GM23338 (cell line): ENCODE data around the gene DOK7. TPM values are rescaled to one million over a fixed set of nuclear protein-coding genes. Genes with fewer than 3 reads are reported as not detected.
A peak's percentile ranks its signal among the peaks of the same experiment; 100 is the strongest.

ENCODE experiments used
- ATAC-seq: fragments of 200-7000 bp; cut with Tn5 transposase; 3 replicates; pipeline ENCODE4 v1.9.1; 2020
- DNase-seq: peaks from one replicate; pipeline ENCODE4 v3.0.0-alpha.2; 2015; ENCODE audit warnings: low spot score
- H2AFZ ChIP-seq: fragments of 200-600 bp; sonication (generic); 2 replicates; pipeline ENCODE4 v1.8.0; 2016; ENCODE audit warnings: antibody characterized with exemption, mild to moderate bottlenecking, moderate library complexity
- H3F3A ChIP-seq: fragments of 200-600 bp; sonication (generic); replicated peaks from 2 replicates; pipeline ENCODE4 v1.8.0; 2017; ENCODE audit warnings: antibody characterized with exemption, mixed run types, low read depth
- H3K27ac ChIP-seq: fragments of 200-600 bp; sonication (generic); 2 replicates; pipeline ENCODE4 v1.6.1; 2016; ENCODE audit warnings: low read depth
- H3K27me3 ChIP-seq: fragments of 200-600 bp; sonication (generic); 2 replicates; pipeline ENCODE4 v1.8.0; 2016; ENCODE audit warnings: mild to moderate bottlenecking, mixed run types, moderate library complexity; ENCODE audit not compliant: insufficient read depth
- H3K36me3 ChIP-seq: fragments of 200-600 bp; sonication (generic); 2 replicates; pipeline ENCODE4 v1.8.0; 2016; ENCODE audit warnings: mild to moderate bottlenecking; ENCODE audit not compliant: insufficient read depth
- H3K4me1 ChIP-seq: fragments of 200-600 bp; sonication (generic); 2 replicates; pipeline ENCODE4 v1.8.0; 2016; ENCODE audit warnings: mild to moderate bottlenecking, moderate library complexity; ENCODE audit not compliant: insufficient read depth
- H3K4me2 ChIP-seq: fragments of 200-600 bp; sonication (generic); 2 replicates; pipeline ENCODE4 v1.7.1; 2017; ENCODE audit warnings: mixed run types
- H3K4me3 ChIP-seq: fragments of 200-600 bp; sonication (generic); 2 replicates; pipeline ENCODE4 v1.6.1; 2016; ENCODE audit warnings: mixed run types
- H3K79me2 ChIP-seq: fragments of 200-600 bp; sonication (generic); replicated peaks from 2 replicates; pipeline ENCODE4 v1.8.0; 2017; ENCODE audit warnings: mild to moderate bottlenecking; ENCODE audit not compliant: insufficient read depth
- H3K9me2 ChIP-seq: fragments of 200-600 bp; sonication (generic); 2 replicates; pipeline ENCODE4 v1.8.0; 2017; ENCODE audit not compliant: insufficient read depth
- H4K20me1 ChIP-seq: fragments of 200-600 bp; sonication (generic); replicated peaks from 2 replicates; pipeline ENCODE4 v1.8.0; 2017; ENCODE audit warnings: mild to moderate bottlenecking; ENCODE audit not compliant: insufficient read depth
- H3K27ac Mint-ChIP-seq: 2 replicates; pipeline ENCODE4 v1.8.0; 2020; ENCODE audit warnings: inconsistent platforms, mild to moderate bottlenecking, moderate library complexity, mixed read lengths
- H3K27me3 Mint-ChIP-seq: 3 replicates; pipeline ENCODE4 v1.8.0; 2022; ENCODE audit warnings: low read depth, mild to moderate bottlenecking, moderate library complexity, mixed read lengths, inconsistent platforms; ENCODE audit not compliant: insufficient read depth, poor library complexity
- H3K36me3 Mint-ChIP-seq: 3 replicates; pipeline ENCODE4 v1.8.0; 2021; ENCODE audit warnings: low read depth, mild to moderate bottlenecking, inconsistent platforms, moderate library complexity, mixed read lengths
- H3K4me1 Mint-ChIP-seq: 3 replicates; pipeline ENCODE4 v1.8.0; 2020; ENCODE audit warnings: mild to moderate bottlenecking, inconsistent platforms, mixed read lengths
- H3K4me3 Mint-ChIP-seq: 3 replicates; pipeline ENCODE4 v1.8.0; 2021; ENCODE audit warnings: moderate library complexity, mild to moderate bottlenecking, inconsistent platforms, mixed read lengths
- H3K9me3 Mint-ChIP-seq: 3 replicates; pipeline ENCODE4 v1.8.0; 2020; ENCODE audit warnings: moderate library complexity, mild to moderate bottlenecking, inconsistent platforms, mixed read lengths
- CREB1 ChIP-seq: fragments of 250-450 bp; sonication (Bioruptor Pico); IDR thresholded peaks from 2 replicates; pipeline ENCODE4 v1.5.0; 2020; ENCODE audit warnings: low read depth, mild to moderate bottlenecking, moderate library complexity
- EZH2phosphoT487 ChIP-seq: fragments of 200-600 bp; sonication (generic); IDR thresholded peaks from one replicate; pipeline ENCODE4 v1.8.1; 2018; ENCODE audit warnings: antibody characterized with exemption; ENCODE audit not compliant: unreplicated experiment
- JUNB ChIP-seq: IDR thresholded peaks from one replicate; pipeline ENCODE4 v1.6.1; 2016; ENCODE audit warnings: antibody characterized with exemption; ENCODE audit not compliant: unreplicated experiment
- NANOG ChIP-seq: IDR thresholded peaks from 2 replicates; pipeline ENCODE4 v1.6.1; 2016; ENCODE audit warnings: antibody characterized with exemption, borderline replicate concordance
- POLR2AphosphoS5 ChIP-seq: IDR thresholded peaks from 2 replicates; pipeline ENCODE4 v1.6.1; 2016; ENCODE audit warnings: antibody characterized with exemption, low read depth
- STAT1 ChIP-seq: IDR thresholded peaks from one replicate; pipeline ENCODE4 v1.6.1; 2016; ENCODE audit warnings: antibody characterized with exemption; ENCODE audit not compliant: unreplicated experiment
- ZNF114 ChIP-seq: fragments of 250-450 bp; sonication (Bioruptor Pico); IDR thresholded peaks from 2 replicates; pipeline ENCODE4 v1.5.0; 2020; ENCODE audit warnings: mild to moderate bottlenecking, moderate library complexity
- ZNF331 ChIP-seq: fragments of 250-450 bp; sonication (Bioruptor Pico); IDR thresholded peaks from 2 replicates; pipeline ENCODE4 v1.5.0; 2020; ENCODE audit warnings: low read depth, mild to moderate bottlenecking, moderate library complexity
- polyA plus RNA-seq: library from polyadenylated mRNA; unstranded; fragments of >200 nt; fragmentation: Nextera tagmentation; extraction: Ambion mirVana; gene quantifications from 2 replicates; pipeline ENCODE4 v1.2.1, GENCODE V29; 2016
- total RNA-seq: library from RNA; depleted of rRNA; stranded (reverse); fragments of >200 nt; shearing (Covaris generic); gene quantifications from 2 replicates; pipeline ENCODE4 v1.2.3, GENCODE V29; 2014
- TF ChIP-seq, protein P1 (sequence below): IDR thresholded peaks from one replicate; pipeline ENCODE4 v1.6.1; 2018; ENCODE audit warnings: antibody characterized with exemption; ENCODE audit not compliant: unreplicated experiment
- TF ChIP-seq, protein P2 (sequence below), 2 experiments: fragments of 200-600 bp in 1 of 2; sonication (generic) in 1 of 2; conservative IDR thresholded peaks; 2 replicates each; pipeline versions ENCODE4 v1.5.1 to v1.6.1; 2016 to 2017; ENCODE audit warnings: antibody characterized with exemption in 2 of 2, low read depth in 2 of 2, mild to moderate bottlenecking in 2 of 2, moderate library complexity in 1 of 2
- TF ChIP-seq, protein P3 (sequence below): fragments of 250-450 bp; sonication (Bioruptor Pico); IDR thresholded peaks from 2 replicates; pipeline ENCODE4 v1.5.0; 2020; ENCODE audit warnings: mild to moderate bottlenecking, moderate library complexity
- TF ChIP-seq, protein P4 (sequence below): IDR thresholded peaks from 2 replicates; pipeline ENCODE4 v1.6.1; 2016; ENCODE audit warnings: antibody characterized with exemption

DOK7 gene
- total and polyA plus RNA-seq, 2 experiments from 2014 or later = 0.34 to 0.52 TPM

DNA sequence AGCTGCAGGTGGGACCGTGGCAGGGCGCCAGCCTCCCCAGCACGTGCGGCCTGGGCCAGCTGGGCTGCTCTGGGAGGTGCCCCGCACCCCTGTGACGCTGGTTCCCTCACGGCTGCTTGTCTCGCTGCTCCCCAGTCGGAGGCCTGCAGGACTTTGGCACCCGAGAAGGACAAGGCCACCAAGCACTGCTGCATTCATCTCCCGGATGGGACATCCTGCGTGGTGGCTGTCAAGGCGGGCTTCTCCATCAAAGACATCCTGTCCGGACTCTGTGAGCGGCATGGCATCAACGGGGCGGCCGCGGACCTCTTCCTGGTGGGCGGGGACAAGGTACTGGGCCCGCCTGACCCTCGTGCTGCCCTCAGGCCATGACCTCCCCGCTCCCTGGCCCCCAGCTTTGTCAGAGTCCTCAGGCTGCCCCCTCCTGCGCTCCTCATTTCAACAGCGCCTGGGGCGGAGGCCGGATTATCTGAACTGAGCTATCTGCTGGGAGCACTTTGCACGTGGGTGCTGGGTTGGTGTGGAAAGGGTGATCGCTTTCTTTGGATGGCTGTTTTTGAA, 40.8 kb upstream of the DOK7 start (continued):
- TF ChIP-seq ZNF331 (CRISPR knock-in tag) (no peak), CREB1 (CRISPR knock-in tag) (no peak)
- TF ChIP-seq, protein P1, sequence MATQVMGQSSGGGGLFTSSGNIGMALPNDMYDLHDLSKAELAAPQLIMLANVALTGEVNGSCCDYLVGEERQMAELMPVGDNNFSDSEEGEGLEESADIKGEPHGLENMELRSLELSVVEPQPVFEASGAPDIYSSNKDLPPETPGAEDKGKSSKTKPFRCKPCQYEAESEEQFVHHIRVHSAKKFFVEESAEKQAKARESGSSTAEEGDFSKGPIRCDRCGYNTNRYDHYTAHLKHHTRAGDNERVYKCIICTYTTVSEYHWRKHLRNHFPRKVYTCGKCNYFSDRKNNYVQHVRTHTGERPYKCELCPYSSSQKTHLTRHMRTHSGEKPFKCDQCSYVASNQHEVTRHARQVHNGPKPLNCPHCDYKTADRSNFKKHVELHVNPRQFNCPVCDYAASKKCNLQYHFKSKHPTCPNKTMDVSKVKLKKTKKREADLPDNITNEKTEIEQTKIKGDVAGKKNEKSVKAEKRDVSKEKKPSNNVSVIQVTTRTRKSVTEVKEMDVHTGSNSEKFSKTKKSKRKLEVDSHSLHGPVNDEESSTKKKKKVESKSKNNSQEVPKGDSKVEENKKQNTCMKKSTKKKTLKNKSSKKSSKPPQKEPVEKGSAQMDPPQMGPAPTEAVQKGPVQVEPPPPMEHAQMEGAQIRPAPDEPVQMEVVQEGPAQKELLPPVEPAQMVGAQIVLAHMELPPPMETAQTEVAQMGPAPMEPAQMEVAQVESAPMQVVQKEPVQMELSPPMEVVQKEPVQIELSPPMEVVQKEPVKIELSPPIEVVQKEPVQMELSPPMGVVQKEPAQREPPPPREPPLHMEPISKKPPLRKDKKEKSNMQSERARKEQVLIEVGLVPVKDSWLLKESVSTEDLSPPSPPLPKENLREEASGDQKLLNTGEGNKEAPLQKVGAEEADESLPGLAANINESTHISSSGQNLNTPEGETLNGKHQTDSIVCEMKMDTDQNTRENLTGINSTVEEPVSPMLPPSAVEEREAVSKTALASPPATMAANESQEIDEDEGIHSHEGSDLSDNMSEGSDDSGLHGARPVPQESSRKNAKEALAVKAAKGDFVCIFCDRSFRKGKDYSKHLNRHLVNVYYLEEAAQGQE = no peak

DNA sequence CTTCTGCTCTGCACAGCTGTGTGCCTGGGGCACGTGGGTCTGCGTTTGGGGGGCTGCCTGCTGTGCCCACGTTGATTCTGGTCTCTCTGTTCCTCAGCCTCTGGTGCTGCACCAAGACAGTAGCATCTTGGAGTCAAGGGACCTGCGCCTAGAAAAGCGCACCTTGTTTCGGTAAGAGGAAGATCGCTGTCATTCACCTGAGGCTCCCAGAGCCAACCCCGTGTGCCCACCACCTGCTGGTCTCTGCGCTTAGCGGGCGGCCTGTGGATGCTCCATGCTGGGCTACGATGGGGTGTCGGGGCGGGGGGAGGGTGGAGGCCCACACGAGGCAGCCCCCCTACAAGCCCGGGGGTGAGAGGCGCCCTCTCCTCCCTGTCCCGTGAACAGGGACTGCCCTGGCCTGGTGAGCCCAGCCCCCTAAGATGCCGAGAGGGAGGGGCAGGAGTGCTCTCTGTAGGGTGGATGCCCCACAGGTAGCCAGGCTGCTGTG, 40.3 kb upstream of the DOK7 start:
- Histone ChIP-seq H4K20me1 (no peaks in the 10 kb centered on the region), H3K4me3 (no peak overlapping the region), H3K4me1 (no peaks in the 10 kb centered on the region), H3K9me2 (no peaks in the 10 kb centered on the region), H3F3A (no peaks in the 10 kb centered on the region), H3K27me3 (no peaks in the 10 kb centered on the region), H3K27ac (no peak overlapping the region), H3K79me2 (no peaks in the 10 kb centered on the region), H2AFZ (no peak overlapping the region), H3K4me2 (no peak overlapping the region), H3K36me3 (no peaks in the 10 kb centered on the region)
- no peaks in the 10 kb centered on the region for H3K9me3 Mint-ChIP-seq
- peaks cover 4% of the 10 kb centered on the region; the same call in 1 of the 3 replicates for H3K4me1 Mint-ChIP-seq
- no peak overlapping the region for H3K27ac Mint-ChIP-seq
- H3K36me3 Mint-ChIP-seq = no peaks in the 10 kb centered on the region
- H3K27me3 Mint-ChIP-seq = peaks cover 16% of the 10 kb centered on the region
- ATAC-seq (peak; percentile 11; the same call in 2 of the 3 replicates), DNase-seq (no peak)
- H3K4me3 Mint-ChIP-seq = no peak overlapping the region; the same call in 2 of the 3 replicates
- TF ChIP-seq, protein P2, sequence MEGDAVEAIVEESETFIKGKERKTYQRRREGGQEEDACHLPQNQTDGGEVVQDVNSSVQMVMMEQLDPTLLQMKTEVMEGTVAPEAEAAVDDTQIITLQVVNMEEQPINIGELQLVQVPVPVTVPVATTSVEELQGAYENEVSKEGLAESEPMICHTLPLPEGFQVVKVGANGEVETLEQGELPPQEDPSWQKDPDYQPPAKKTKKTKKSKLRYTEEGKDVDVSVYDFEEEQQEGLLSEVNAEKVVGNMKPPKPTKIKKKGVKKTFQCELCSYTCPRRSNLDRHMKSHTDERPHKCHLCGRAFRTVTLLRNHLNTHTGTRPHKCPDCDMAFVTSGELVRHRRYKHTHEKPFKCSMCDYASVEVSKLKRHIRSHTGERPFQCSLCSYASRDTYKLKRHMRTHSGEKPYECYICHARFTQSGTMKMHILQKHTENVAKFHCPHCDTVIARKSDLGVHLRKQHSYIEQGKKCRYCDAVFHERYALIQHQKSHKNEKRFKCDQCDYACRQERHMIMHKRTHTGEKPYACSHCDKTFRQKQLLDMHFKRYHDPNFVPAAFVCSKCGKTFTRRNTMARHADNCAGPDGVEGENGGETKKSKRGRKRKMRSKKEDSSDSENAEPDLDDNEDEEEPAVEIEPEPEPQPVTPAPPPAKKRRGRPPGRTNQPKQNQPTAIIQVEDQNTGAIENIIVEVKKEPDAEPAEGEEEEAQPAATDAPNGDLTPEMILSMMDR (conservative IDR thresholded peaks at IDR 0.05; ENCODE audit: low read depth in 2 of 2) = no peak
- TF ChIP-seq ZNF114 (no peak), CREB1 (CRISPR knock-in tag) (no peak), ZNF331 (CRISPR knock-in tag) (no peak), EZH2phosphoT487 (no peak), STAT1 (no peak), NANOG (no peak), JUNB (no peak), POLR2AphosphoS5 (no peak)
- TF ChIP-seq, protein P3, sequence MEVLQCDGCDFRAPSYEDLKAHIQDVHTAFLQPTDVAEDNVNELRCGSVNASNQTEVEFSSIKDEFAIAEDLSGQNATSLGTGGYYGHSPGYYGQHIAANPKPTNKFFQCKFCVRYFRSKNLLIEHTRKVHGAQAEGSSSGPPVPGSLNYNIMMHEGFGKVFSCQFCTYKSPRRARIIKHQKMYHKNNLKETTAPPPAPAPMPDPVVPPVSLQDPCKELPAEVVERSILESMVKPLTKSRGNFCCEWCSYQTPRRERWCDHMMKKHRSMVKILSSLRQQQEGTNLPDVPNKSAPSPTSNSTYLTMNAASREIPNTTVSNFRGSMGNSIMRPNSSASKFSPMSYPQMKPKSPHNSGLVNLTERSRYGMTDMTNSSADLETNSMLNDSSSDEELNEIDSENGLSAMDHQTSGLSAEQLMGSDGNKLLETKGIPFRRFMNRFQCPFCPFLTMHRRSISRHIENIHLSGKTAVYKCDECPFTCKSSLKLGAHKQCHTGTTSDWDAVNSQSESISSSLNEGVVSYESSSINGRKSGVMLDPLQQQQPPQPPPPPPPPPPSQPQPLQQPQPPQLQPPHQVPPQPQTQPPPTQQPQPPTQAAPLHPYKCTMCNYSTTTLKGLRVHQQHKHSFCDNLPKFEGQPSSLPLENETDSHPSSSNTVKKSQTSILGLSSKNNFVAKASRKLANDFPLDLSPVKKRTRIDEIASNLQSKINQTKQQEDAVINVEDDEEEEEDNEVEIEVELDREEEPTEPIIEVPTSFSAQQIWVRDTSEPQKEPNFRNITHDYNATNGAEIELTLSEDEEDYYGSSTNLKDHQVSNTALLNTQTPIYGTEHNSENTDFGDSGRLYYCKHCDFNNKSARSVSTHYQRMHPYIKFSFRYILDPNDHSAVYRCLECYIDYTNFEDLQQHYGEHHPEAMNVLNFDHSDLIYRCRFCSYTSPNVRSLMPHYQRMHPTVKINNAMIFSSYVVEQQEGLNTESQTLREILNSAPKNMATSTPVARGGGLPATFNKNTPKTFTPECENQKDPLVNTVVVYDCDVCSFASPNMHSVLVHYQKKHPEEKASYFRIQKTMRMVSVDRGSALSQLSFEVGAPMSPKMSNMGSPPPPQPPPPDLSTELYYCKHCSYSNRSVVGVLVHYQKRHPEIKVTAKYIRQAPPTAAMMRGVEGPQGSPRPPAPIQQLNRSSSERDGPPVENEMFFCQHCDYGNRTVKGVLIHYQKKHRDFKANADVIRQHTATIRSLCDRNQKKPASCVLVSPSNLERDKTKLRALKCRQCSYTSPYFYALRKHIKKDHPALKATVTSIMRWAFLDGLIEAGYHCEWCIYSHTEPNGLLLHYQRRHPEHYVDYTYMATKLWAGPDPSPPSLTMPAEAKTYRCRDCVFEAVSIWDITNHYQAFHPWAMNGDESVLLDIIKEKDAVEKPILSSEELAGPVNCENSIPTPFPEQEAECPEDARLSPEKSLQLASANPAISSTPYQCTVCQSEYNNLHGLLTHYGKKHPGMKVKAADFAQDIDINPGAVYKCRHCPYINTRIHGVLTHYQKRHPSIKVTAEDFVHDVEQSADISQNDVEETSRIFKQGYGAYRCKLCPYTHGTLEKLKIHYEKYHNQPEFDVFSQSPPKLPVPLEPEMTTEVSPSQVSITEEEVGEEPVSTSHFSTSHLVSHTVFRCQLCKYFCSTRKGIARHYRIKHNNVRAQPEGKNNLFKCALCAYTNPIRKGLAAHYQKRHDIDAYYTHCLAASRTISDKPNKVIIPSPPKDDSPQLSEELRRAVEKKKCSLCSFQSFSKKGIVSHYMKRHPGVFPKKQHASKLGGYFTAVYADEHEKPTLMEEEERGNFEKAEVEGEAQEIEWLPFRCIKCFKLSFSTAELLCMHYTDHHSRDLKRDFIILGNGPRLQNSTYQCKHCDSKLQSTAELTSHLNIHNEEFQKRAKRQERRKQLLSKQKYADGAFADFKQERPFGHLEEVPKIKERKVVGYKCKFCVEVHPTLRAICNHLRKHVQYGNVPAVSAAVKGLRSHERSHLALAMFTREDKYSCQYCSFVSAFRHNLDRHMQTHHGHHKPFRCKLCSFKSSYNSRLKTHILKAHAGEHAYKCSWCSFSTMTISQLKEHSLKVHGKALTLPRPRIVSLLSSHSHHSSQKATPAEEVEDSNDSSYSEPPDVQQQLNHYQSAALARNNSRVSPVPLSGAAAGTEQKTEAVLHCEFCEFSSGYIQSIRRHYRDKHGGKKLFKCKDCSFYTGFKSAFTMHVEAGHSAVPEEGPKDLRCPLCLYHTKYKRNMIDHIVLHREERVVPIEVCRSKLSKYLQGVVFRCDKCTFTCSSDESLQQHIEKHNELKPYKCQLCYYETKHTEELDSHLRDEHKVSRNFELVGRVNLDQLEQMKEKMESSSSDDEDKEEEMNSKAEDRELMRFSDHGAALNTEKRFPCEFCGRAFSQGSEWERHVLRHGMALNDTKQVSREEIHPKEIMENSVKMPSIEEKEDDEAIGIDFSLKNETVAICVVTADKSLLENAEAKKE = no peak
- TF ChIP-seq, protein P4, sequence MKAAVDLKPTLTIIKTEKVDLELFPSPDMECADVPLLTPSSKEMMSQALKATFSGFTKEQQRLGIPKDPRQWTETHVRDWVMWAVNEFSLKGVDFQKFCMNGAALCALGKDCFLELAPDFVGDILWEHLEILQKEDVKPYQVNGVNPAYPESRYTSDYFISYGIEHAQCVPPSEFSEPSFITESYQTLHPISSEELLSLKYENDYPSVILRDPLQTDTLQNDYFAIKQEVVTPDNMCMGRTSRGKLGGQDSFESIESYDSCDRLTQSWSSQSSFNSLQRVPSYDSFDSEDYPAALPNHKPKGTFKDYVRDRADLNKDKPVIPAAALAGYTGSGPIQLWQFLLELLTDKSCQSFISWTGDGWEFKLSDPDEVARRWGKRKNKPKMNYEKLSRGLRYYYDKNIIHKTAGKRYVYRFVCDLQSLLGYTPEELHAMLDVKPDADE = no peak
